Activated T-cell treated with anti-CD3 and anti-CD28 coated beads for 24 hours (primary cell): ENCODE measurements around the gene DNTTIP2.
"Not testable (repeated sequence)": the region's sequence is repeated elsewhere in the genome, so short reads cannot be mapped to it uniquely, and the experiment has no call there.

Experiments
- DNase-seq: peaks from one replicate; pipeline ENCODE4 v3.0.0-alpha.2; 2020; ENCODE audit warnings: low read depth

The DNTTIP2 gene

DNA sequence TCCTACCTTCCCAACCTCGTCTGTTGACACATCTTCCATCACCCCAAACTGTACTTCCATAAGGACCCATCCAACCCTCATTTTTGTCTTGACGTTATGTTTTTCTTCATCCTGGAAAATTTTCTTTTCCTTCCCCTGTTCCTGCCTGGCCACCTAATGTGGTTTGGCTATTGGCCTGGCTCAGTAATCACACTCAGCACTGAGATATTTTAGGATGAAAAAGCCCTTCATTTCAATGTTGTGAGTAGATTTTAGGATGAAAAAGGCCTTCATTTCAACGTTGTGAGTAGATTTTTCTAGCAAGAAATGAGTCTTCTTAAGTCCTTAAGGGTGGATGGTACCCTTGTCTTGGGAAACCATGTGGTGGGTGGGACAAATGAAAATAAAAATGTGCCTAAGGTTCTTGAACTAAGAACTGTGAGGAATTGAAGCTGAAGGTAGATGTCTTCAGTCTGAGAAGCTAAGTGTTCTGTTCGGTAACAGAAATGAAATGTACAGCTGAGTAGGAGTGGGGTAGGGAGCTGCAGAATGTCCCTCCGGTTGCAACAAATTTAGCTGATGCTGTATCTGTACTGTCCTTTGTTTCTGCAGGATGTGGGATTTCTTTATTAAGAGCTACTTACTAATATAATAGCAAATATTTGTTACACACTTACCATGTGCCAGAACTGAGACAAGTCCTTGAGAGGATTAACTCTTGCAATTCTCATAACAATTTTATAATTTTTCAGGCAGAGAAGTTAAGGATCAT, 36.1 kb downstream of the DNTTIP2 start:
- no peak for DNase-seq

DNA sequence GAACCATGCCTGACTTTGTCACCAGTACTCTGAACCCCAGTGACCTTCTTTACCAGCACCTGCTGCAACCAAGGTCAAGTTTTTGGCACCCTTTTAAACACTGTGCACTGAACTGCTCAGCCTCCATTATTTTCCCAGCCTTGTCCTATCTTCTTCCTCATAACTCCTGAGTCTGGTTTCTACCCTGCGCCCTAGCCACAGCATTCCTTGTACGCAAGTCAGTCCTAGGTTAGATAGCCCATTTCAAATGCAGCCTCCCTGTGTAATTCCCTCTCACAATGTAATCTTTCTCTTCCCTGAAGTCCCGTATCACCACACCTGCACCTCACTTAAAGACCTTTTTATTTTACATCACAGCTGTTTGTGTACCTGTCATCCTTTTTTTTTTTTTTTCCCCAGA, 37.2 kb downstream of the DNTTIP2 start:
- no peak for DNase-seq

DNA sequence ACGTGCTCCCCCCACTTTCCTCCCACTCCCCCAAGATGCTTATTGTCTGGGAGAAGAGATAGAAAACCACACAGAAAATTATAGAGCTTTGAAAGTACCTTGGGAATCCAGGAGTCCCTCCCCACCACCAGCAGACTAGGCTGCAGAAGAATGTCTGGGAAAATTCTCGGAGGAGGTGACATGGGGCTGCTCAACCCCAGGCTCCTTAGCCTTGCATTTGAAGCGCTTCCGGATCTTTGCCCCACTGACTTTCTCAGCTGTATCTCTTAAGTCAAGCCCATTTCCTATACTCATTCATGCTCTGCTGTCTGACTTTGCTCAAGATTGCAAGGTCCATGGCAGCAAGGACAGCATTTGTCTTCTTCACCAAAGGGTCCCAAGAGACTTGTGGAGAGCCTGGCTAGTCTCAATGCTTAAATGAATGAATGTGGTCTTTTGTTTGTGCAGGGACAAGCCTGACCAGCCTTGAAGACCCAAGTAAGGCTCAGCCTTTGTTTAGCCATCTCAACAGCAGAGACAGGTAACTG, 38.0 kb downstream of the DNTTIP2 start:
- DNase-seq = no peak

DNA sequence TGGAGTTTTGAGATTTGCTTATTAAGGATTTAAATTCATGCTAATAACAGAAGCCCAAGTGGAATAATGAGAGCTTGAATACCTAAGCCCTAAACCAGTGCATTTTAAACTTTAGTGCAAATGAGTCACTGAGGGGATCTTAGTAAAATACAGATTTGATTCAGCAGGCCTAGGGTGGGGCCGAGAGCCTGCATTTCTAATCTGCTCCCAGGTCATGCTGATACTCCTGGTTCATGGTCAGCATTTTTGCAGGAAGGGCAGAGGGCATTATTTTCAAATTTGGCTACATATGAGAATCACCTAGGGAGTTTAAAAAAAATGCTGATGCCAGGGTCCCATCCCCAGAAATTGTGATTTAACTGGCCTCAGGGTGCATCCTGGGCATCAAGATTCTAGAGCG, 39.3 kb downstream of the DNTTIP2 start:
- no peak for DNase-seq

DNA sequence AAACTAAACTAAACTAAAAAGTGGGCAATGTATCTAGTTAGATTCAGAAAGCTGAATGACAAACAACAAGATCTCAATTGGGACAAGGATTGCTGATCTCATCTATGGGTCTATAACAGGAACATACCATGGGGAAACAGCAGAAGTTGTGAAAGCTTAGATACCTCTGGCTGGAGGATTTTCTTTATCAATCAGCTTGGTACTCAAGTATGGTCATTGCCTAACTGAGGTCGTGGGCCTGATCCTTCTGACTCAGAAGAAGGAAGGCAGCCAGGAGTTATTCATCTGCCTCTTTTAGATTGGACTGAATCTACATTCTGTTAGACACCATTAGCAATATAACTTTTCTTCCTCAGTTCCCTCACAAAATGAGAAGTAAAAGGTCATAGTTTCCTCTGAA, 39.7 kb downstream of the DNTTIP2 start:
- no peak for DNase-seq

DNA sequence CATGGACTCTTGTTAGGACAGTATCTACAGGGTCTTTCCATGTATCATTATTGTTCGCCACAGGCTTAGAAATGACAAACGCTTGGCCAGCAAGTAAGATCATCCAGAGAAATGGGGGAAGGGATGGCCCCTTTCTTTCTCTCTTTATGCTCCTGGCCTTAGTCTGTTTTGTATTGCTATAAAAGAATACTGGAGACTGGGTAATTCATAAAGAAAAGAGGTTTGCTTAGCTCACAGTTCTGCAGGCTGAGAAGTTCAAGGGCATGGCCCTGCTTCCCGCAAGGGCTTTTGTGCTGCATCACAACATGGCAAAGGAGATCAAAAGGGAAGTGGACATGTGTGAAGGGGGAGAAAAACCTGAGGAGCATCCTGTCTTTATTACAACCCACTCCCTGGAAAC, 41.0 kb downstream of the DNTTIP2 start:
- DNase-seq = no peak

DNA sequence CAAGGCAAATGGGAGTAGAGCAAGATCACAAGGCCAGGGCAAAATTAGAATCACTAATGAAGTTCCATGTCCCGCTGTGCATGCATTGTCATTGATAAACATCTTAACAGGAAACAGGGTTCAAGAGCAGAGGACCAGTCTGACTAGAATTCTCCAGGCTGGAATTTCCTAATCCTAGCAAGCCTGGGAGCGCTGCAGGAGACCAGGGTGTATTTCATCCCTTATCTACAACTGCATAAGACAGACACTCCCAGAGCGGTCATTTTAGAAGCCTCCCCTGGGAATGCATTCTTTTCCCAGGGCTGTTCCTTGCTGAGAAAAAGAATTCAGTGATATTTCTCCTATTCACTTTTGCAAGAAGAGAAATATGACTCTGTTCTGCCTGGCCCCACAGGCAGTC, 45.7 kb downstream of the DNTTIP2 start:
- not testable (repeated sequence) for DNase-seq

DNA sequence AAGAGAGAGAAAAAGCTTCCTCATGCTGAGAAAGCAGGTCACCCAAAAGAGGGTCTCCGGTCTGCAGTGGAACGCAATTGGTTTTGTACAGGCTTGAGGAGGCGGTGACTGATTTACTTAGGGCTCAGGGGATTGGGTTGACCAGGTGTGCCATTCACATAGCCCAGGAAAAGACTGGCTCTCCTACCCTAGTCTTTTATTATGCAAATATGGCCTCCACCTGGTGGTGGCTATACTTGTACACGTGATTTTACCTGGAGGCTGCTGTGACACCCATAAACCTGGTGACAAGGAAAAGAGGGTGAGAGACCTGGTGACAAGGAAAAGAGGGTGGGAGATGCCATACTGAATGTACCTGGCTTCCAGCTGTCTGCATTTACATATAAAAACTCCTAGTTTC, 49.9 kb downstream of the DNTTIP2 start:
- DNase-seq = no peak

DNA sequence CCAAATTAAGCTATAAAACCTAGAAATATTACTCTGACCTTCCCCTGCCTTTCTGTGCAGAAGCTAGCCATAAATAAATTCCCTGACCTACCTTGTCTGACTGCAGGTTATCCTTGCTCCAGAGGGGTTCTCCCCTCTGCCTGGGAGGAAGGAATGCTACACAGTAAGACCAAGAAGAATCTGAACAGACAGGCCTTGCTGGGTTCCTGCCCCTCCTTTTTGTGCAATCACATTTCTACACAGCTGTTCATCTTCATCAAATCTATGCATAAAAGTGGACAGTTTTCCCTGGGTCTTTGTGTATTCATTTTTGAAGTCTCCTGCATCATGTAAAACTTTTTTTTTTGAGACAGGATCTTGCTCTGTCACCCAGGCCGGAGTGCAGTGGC, 50.6 kb downstream of the DNTTIP2 start:
- no peak for DNase-seq

DNA sequence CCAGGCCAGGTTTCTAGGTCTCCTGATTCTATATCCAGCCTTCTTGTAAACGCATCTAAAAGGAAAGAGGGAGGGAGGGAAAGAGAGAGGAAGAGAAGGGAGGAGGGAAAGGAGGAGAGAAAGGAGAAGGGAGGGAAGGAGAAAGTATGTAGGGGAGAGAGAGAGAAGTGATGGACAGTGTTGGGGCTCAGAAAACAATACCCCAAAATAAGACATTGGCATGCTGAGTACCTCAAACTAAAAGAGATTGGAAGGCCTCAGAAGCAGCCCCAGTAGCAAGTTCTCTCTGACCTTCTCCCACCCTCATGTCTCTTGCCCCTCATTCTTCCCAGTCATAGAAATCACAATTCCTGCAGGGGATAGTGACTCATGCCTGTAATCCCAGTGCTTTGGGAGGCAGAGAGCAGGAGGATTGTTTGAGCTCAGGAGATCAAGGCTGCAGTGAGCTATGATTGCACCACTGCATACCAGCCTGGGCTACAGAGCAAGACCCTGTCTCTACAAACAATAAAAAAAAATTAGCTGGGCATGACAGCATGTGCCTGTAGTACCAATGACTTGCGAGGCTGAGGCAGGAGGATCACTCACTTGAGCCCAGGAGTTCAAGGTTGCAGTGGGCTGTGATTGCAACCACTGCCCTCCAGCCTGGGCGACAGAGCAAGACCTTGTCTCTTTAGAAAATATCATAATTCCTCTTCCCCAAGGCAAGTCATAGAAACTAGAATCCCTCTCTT, 51.2 kb downstream of the DNTTIP2 start:
- DNase-seq = no peak

DNA sequence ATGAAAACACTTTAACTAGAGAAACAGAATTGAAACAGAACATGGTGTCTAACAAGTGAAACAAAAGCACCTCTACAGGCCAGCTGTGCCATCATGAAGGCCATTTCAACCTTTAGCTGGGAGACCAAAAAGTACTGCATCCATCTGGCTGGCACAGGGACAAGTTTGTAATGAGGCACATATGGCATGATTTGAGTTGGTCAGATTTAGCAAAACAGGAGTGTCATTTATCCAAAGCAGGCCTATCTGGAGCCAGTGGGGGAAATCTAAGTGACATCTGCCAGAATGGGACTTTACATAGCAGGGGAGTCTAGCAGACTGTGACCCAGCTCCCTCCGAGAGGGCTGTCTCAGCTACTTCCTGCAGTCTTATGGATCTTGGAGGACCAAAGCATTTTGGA, 51.9 kb downstream of the DNTTIP2 start:
- no peak for DNase-seq

DNA sequence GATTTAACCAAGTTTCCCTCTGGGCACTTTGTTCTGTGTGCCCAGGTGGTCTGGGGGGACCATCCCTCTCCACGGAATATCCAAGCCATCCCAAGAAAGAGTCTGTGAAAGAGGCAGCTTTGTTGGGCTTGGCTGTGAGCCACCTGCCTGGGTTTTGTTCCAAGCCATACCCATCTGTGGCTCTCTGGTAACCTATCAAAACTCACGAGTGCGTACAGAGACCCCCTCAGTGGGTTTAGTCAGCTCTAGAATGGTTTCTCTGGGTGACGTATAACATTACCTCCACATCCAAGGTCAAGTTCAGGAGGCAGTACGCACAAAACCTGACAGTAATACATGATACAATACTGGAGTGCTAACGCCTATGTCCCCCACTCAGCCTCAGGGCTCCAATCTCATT, 54.2 kb downstream of the DNTTIP2 start:
- DNase-seq = no peak

DNA sequence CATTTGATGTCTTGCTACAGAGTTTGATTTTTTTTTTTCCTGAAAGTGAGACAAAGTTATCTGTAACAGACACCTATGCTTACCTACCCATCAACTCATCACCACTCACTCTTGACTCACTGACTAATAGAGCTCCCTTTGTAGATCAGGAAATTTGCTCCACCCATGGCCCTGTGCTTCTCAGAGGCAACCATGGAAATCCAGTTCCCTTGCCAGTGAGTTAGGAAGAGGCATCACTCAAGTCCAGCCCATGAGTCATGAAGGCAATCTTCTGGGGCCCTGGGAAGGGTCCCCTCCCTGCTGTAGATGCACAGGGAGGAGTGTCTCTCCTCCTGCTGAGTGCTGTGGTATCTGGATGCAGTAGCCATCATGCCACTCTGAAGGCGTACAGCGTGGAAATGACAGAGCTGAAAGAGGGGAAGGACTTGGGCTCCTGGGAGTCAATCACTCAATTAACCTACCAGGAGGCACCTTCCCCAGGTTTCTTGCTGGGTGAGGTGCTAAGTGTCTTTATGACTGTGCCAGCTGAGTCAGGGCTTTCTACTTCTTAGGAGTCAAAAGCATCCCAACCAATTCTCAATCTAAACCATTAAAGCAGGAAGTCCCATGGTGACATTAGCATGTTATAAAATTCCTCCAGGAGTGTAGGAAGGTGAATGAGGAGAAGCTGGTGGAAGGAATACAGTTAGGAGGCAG, 56.1 kb downstream of the DNTTIP2 start:
- no peak for DNase-seq

DNA sequence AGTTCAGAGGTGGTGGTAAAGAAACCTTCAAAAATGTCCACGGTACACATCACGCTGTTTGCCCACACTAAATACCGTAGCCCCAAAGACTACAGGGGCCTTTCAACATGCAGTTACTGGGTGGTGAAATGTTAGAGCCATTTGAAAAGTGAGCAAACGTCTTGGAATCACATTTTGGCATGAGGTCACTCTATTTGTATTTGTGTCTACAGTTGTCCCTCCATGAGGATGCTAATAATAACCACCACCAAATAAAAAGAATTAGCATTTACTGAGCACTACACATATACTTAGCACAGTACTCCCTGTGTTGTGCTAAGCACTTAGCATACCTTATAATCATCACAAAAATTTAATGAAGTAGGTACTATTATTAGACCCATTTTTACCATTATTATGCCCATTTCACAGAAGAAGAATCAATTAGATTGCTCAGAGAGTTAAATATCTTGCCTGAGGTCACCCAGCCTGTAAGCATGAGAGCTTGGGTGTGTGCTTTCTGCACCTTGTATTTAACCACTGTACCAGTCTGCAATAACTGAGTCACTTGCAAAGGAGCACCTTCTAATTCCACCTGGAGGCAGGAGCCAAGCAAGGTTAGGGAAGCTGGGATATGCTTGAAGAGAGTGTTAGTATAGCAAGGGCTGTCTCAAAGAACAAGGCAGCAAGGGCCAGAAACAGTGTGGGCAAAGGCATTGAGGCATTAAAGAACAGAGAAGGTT, 57.4 kb downstream of the DNTTIP2 start:
- DNase-seq = no peak

DNA sequence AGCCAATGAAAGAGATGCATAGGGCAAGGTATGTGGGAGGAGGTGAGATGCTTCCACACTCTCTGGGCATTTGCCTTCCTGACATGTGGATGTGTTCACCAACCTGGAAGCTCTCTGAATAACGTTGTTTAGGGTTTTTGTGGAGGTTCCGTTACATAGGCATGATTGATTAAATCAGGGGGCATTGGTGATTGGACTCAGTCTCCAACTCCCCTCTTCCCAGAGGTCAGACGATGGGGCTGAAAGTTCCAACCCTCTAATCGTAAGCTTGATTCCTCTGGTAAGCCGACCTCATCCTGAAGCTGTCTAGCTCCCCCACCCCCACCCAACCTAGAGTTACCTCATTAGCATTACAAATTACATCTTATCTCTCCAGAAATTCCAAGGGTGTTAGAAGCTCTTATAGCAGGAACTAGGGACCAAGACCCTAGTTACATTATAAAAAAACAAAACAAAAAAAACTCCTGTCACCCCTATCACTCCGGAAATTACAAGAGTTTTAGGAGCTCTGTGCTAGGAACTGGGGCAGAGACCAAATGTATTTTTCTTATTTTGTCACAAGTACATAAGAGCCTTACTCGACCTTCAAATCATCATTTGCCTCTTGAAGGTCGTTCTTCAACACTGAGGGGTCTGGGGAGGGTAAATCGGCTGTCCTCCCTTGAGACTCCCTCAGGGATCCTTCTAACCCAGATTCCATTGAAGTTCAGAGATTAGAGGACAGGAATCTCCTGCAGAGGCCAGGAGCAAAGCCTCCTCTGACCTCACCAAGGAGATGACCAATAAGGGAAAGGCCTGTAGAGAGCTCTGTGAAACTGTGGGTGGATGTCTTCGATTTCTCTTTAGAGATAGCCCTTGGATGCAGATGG, 58.2 kb downstream of the DNTTIP2 start:
- DNase-seq = no peak

DNA sequence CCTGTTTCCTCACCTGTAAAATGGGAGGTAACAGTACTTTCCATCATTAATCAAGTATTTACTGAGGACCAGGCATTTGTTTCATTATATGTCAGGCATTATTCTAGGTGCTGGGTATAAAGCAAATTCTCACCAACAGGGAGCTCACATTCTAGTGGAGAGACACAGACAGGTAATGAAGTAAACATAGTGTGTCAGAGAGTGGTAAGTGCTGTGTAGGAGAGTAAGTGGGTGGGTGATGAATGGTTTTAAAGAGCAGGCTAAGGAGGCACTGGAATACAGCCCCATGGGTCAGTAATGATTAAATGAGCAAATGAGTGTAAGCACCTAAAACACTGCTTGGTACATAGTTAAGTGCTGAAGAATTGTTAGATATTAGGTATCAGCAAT, 60.4 kb downstream of the DNTTIP2 start:
- DNase-seq = no peak

DNA sequence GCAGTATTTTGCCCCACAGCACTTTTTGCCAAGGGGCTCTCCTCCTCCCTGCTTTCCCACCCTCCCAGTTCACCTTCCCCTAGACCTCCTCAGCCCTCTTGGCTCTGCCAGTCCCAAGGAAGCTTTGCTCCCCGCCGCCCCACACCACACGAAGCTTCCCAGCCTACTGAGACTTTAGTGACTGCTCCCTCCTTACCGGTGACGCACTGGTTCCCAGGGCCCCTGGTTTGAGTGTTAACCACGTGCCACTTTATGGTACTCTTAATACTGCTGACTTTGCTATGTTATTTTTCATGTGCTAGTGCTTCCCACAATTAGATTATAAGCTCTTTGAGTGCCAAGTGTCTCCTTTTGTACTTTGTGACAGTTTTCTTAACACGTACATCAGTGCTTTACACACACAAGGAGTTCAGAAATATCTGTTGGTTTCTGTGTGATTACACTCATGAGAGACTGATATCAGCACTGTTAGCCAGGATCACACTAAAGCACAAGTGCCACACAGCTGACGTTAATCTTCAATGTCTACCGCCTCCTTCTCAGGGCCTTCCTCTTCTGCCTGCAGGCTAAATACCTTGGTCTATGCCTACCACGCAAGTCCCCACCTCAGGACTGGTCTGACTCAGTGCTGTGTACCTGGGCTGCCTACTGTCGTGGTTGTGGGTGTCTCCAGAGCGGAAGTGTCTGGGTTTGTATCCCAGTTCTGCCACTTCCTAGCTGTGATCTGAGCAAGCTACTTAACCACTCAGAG, 61.0 kb downstream of the DNTTIP2 start:
- no peak for DNase-seq

DNA sequence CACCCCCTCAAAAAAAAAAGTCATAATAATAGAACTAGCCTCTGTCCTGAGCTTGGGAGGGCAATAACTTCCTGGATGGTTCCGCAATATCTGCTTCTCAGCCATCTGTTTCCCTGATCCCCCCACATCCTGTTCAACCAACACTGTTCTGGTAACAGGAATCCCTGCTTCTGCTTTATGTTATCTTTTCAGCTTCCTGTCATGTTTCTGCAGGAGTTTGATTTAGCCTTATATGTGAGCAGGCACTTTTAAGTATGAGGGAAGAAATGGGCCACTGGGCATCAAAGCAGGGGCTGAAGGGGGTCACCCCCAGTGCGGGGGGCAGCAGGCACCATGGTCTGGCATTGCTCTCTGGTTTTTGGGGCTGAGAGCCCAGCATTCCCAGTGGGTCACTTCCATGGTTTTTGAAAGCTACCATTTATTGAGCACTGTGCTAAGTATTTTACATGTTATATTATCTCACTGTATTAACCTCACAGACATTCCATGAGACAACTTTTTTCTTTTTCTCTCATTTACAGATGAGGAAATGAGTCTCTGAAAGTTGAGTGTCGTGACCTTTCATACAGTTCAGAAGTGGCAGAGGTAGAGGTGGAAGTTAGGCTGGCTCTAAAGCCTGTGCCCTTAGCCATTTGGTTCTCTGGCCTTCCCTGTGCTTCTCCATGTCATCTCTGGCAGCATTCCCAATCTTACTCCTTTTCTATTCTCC, 61.9 kb downstream of the DNTTIP2 start:
- DNase-seq = no peak
